Smooth muscle cell (in vitro differentiated cells): ENCODE measurements around the gene UBA1. TPM values are rescaled to one million over a fixed set of nuclear protein-coding genes. Genes with fewer than 3 reads are reported as not detected.

Source experiments
- DNase-seq: peaks from one replicate; lab custom pipeline; 2025; ENCODE audit not compliant: unreplicated experiment; lab: John Stamatoyannopoulos, UW
- H2AFZ ChIP-seq: fragments of 200-600 bp; sonication (generic); 2 replicates; pipeline ENCODE4 v1.6.0; 2016; ENCODE audit warnings: antibody characterized with exemption, low read depth, mild to moderate bottlenecking
- H3F3A ChIP-seq: fragments of 200-600 bp; sonication (generic); 2 replicates; pipeline ENCODE4 v1.6.0; 2017; ENCODE audit warnings: antibody characterized with exemption, low read depth
- H3K27ac ChIP-seq: fragments of 200-600 bp; sonication (generic); 2 replicates; pipeline ENCODE4 v1.5.1; 2016; ENCODE audit warnings: low read depth, mild to moderate bottlenecking
- H3K27me3 ChIP-seq: fragments of 200-600 bp; sonication (generic); 2 replicates; pipeline ENCODE4 v1.6.1; 2016; ENCODE audit warnings: low read depth, mild to moderate bottlenecking
- H3K36me3 ChIP-seq: fragments of 200-600 bp; sonication (generic); 2 replicates; pipeline ENCODE4 v1.5.1; 2016; ENCODE audit warnings: low read depth
- H3K4me1 ChIP-seq: fragments of 200-600 bp; sonication (generic); 2 replicates; pipeline ENCODE4 v1.5.1; 2016; ENCODE audit warnings: low read depth
- H3K4me2 ChIP-seq: fragments of 200-600 bp; sonication (generic); 2 replicates; pipeline ENCODE4 v1.6.0; 2016; ENCODE audit warnings: mild to moderate bottlenecking
- H3K4me3 ChIP-seq: fragments of 200-600 bp; sonication (generic); 2 replicates; pipeline ENCODE4 v1.5.1; 2016; ENCODE audit warnings: mild to moderate bottlenecking
- H3K79me2 ChIP-seq: fragments of 200-600 bp; sonication (generic); 2 replicates; pipeline ENCODE4 v1.6.0; 2016; ENCODE audit warnings: low read depth, mild to moderate bottlenecking
- H3K9ac ChIP-seq: fragments of 200-600 bp; sonication (generic); 2 replicates; pipeline ENCODE4 v1.6.0; 2016; ENCODE audit warnings: low read depth
- H3K9me3 ChIP-seq: fragments of 200-600 bp; sonication (generic); replicated peaks from 2 replicates; pipeline ENCODE4 v1.5.1; 2016; ENCODE audit warnings: low read depth
- H4K20me1 ChIP-seq: fragments of 200-600 bp; sonication (generic); 2 replicates; pipeline ENCODE4 v1.6.0; 2016; ENCODE audit warnings: low read depth
- WGBS: methylation state at CpG from one replicate; pipeline ENCODE4 v1.1.7; 2016; ENCODE audit warnings: low lambda C conversion rate; 5-methylcytosine and 5-hydroxymethylcytosine counted together
- polyA plus RNA-seq: library from polyadenylated mRNA; unstranded; fragments of >200 nt; fragmentation: Nextera tagmentation; extraction: Ambion mirVana; gene quantifications from 2 replicates; pipeline ENCODE4 v1.2.1, GENCODE V29; 2016
- total RNA-seq: library from RNA; depleted of rRNA; stranded (reverse); fragments of >200 nt; gene quantifications from 2 replicates; pipeline ENCODE4 v1.2.3, GENCODE V29; 2014
- TF ChIP-seq, protein P1 (sequence below): fragments of 200-600 bp; sonication (generic); IDR thresholded peaks from 2 replicates; pipeline ENCODE4 v1.5.1; 2017; ENCODE audit warnings: borderline replicate concordance, mild to moderate bottlenecking, antibody characterized with exemption; ENCODE audit not compliant: insufficient read depth, poor library complexity, severe bottlenecking

Gene UBA1
- total and polyA plus RNA-seq, 2 experiments from 2014 or later = 223 to 246 TPM

DNA sequence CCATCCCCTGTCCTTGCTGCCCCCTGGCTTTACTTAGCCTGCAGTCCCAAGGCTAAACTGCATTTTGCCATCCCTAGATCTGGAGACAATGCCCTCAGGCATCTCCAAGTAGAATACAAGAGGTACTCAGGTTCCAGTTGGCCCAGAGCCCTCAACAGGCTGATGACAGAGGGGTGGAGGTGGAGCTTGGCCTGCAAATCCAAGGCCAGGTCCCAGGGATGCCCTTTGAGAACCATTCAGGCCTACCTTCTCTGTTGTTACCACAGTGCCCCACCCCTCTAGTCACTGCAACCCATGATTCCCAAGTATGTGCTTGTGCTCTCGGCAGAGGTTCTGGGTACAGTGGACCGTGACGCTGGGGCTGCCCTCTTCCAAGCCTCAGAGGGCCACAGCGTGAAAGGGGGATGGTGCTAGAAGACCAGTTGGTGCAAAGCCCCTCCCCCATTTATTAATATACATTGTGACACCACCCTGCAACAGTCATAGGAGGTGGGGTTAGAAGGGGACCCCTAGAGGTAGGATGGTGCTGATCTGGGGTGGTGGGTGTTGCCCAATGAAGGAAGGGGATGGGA is 6.4 kb upstream of the UBA1 start:
- H3F3A ChIP-seq = no peaks in the 10 kb centered on the region
- TF ChIP-seq, protein P1, sequence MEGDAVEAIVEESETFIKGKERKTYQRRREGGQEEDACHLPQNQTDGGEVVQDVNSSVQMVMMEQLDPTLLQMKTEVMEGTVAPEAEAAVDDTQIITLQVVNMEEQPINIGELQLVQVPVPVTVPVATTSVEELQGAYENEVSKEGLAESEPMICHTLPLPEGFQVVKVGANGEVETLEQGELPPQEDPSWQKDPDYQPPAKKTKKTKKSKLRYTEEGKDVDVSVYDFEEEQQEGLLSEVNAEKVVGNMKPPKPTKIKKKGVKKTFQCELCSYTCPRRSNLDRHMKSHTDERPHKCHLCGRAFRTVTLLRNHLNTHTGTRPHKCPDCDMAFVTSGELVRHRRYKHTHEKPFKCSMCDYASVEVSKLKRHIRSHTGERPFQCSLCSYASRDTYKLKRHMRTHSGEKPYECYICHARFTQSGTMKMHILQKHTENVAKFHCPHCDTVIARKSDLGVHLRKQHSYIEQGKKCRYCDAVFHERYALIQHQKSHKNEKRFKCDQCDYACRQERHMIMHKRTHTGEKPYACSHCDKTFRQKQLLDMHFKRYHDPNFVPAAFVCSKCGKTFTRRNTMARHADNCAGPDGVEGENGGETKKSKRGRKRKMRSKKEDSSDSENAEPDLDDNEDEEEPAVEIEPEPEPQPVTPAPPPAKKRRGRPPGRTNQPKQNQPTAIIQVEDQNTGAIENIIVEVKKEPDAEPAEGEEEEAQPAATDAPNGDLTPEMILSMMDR = no peak
- H3K4me2 ChIP-seq = no peak overlapping the region
- no peak overlapping the region for H3K9ac ChIP-seq
- 87% methylated on average over 4 of the region's 4 CpGs for WGBS
- H3K27me3 ChIP-seq = no peaks in the 10 kb centered on the region
- no peaks in the 10 kb centered on the region for H3K4me1 ChIP-seq
- H4K20me1 ChIP-seq = no peaks in the 10 kb centered on the region
- H2AFZ ChIP-seq = no peak overlapping the region
- H3K27ac ChIP-seq = no peak overlapping the region
- no peaks in the 10 kb centered on the region for H3K36me3 ChIP-seq
- no peaks in the 10 kb centered on the region for H3K79me2 ChIP-seq
- no peaks in the 10 kb centered on the region for H3K9me3 ChIP-seq
- no peak overlapping the region for H3K4me3 ChIP-seq
- no peak for DNase-seq

DNA sequence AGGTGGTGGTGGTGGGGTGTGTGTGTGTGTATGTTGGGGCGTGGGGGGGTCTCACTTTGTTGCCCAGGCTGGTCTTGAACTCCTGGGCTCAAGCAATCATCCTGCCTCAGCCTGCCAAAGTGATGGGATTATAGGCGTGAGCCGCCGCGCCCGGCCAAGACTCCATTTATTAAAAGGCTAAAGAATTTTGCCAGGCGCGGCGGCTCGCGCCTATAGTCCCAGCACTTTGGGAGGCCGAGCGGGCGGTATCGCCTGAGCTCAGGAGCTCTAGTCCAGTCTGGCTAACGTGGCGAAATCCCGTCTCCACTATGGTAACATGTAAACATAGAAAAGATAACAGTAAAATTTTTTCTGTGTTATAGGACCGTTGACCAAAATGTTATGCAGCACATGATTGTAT is 3.7 kb upstream of the UBA1 start:
- no peaks in the 10 kb centered on the region for H3K9me3 ChIP-seq
- TF ChIP-seq, protein P1 = no peak
- H4K20me1 ChIP-seq = peaks cover 8% of the 10 kb centered on the region
- no peaks in the 10 kb centered on the region for H3K36me3 ChIP-seq
- H3K4me3 ChIP-seq = no peak overlapping the region
- H3K9ac ChIP-seq = no peak overlapping the region
- peaks cover 2% of the 10 kb centered on the region for H3K4me1 ChIP-seq
- H3F3A ChIP-seq = no peaks in the 10 kb centered on the region
- no peak overlapping the region for H3K27ac ChIP-seq
- no peaks in the 10 kb centered on the region for H3K27me3 ChIP-seq
- 87% methylated on average over 19 of the region's 19 CpGs for WGBS
- no peak overlapping the region for H2AFZ ChIP-seq
- no peak for DNase-seq
- H3K79me2 ChIP-seq = peaks cover 12% of the 10 kb centered on the region
- no peak overlapping the region for H3K4me2 ChIP-seq

DNA sequence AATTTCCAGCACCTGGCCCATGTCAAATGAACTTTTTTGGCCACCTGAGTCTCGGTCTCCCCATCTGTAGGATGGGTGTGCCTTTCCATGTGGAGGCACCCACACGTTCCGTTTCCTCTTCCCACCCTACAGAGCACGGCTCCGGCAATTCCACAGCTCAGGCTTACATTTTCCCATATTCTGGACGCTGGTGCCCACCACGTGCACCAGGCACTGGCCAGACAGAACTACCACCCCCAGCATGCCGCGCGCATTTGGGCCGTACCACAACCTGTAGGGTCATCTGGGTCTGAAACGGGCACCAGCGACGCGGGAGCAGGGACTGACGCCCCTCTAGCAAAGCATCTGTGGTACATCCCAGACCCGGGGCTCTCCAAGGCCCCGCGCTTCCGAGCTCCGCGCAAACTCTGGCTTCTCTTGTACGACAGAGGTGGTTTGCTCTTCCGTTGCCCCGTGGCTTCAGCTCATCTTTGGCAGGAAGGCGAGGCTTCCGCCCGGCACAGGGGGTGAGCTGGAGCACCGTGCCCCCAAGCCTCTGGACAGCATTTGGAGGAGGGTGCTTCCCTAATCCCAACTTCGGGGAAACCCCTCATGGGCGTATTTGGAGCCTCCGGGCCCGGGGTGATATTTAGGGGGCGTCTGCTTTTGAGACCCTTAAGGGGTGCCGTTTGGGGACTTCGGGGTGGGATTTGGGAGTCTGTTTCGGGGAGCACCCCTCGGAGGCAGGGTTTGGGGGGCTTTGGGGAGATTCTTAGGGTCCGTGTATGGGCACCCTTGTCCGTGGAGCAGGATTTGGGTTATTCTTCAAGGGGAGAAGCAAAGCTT is 3.0 kb upstream of the UBA1 start:
- Histone ChIP-seq H2AFZ (peak overlapping the region; percentile 41), H3K4me1 (peaks cover 9% of the 10 kb centered on the region), H3K4me3 (peak overlapping the region; percentile 62), H4K20me1 (peaks cover 15% of the 10 kb centered on the region), H3K36me3 (no peaks in the 10 kb centered on the region), H3K27me3 (no peaks in the 10 kb centered on the region), H3K9me3 (no peaks in the 10 kb centered on the region), H3F3A (no peaks in the 10 kb centered on the region), H3K27ac (no peak overlapping the region), H3K79me2 (peaks cover 20% of the 10 kb centered on the region), H3K4me2 (peak overlapping the region; percentile 88), H3K9ac (peak overlapping the region; percentile 20)
- peak; percentile 32 for DNase-seq
- TF ChIP-seq, protein P1 = no peak
- WGBS = 10% methylated on average over 31 of the region's 40 CpGs
